ENCODE measurements around the gene FGF18. TPM values are rescaled to one million over a fixed set of nuclear protein-coding genes. Genes with fewer than 3 reads are reported as not detected.
A peak's percentile ranks its signal among the peaks of the same experiment; 100 is the strongest.

FGF18 gene
- total and polyA plus RNA-seq, 2 experiments from 2014 or later, result 0.56 to 0.86 TPM

DNA sequence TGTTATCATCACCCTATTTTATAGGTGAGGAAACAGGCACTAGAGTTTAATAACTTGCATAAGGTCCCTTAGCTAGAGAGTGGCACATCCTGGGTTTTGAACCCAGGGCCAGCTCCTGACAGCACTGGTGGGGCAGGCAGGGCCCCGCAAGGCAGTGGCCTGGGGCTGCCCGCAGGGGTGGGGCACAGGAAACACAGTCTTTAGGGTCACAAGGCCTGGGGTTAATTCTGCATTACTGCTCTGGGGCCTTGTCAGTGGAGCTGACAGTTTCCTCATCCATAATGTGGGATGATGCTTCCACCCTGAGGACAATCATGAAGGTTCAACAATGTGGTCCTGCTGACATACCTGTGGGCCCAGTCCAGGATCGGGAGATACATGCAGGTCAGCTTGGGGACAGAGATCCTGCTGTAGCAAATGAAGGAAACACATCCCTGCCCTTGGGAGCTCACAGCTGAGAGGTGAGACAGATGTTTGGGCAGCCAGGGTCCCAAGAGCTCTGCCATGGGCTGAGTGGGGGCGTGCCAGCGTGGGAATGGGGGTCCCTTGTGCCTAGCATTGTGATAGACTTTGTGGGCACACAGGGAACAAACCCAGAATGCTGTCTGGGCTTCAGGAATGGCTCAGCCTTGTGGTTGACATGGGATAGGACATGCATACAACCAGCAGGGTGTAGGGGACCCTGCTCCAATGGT, 14.7 kb downstream of the FGF18 start:
- Mint-ChIP-seq H3K4me1 (peaks cover 32% of the 10 kb centered on the region), H3K27me3 (ENCODE audit: insufficient read depth, low read depth, poor library complexity) (peaks cover 11% of the 10 kb centered on the region), H3K9me3 (no peaks in the 10 kb centered on the region), H3K4me3 (no peak overlapping the region), H3K36me3 (ENCODE audit: low read depth) (no peaks in the 10 kb centered on the region; the same call in 2 of the 3 replicates), H3K27ac (no peak overlapping the region)
- no peak overlapping the region for H3K27ac ChIP-seq (ENCODE audit: low read depth)
- no peaks in the 10 kb centered on the region for H3K9me2 ChIP-seq (ENCODE audit: insufficient read depth)
- no peak overlapping the region for H3K4me3 ChIP-seq
- H4K20me1 ChIP-seq (replicated peaks; ENCODE audit: insufficient read depth), result no peaks in the 10 kb centered on the region
- H3K36me3 ChIP-seq (ENCODE audit: insufficient read depth), result no peaks in the 10 kb centered on the region
- DNase-seq (ENCODE audit: low spot score) (no peak), ATAC-seq (peak; percentile 12; the same call in 2 of the 3 replicates)
- H3K4me1 ChIP-seq (ENCODE audit: insufficient read depth), result peaks cover 10% of the 10 kb centered on the region
- H3K27me3 ChIP-seq (ENCODE audit: insufficient read depth), result no peaks in the 10 kb centered on the region
- no peaks in the 10 kb centered on the region for H3K79me2 ChIP-seq (replicated peaks; ENCODE audit: insufficient read depth)
- H2AFZ ChIP-seq, result no peak overlapping the region
- TF ChIP-seq, protein P1, sequence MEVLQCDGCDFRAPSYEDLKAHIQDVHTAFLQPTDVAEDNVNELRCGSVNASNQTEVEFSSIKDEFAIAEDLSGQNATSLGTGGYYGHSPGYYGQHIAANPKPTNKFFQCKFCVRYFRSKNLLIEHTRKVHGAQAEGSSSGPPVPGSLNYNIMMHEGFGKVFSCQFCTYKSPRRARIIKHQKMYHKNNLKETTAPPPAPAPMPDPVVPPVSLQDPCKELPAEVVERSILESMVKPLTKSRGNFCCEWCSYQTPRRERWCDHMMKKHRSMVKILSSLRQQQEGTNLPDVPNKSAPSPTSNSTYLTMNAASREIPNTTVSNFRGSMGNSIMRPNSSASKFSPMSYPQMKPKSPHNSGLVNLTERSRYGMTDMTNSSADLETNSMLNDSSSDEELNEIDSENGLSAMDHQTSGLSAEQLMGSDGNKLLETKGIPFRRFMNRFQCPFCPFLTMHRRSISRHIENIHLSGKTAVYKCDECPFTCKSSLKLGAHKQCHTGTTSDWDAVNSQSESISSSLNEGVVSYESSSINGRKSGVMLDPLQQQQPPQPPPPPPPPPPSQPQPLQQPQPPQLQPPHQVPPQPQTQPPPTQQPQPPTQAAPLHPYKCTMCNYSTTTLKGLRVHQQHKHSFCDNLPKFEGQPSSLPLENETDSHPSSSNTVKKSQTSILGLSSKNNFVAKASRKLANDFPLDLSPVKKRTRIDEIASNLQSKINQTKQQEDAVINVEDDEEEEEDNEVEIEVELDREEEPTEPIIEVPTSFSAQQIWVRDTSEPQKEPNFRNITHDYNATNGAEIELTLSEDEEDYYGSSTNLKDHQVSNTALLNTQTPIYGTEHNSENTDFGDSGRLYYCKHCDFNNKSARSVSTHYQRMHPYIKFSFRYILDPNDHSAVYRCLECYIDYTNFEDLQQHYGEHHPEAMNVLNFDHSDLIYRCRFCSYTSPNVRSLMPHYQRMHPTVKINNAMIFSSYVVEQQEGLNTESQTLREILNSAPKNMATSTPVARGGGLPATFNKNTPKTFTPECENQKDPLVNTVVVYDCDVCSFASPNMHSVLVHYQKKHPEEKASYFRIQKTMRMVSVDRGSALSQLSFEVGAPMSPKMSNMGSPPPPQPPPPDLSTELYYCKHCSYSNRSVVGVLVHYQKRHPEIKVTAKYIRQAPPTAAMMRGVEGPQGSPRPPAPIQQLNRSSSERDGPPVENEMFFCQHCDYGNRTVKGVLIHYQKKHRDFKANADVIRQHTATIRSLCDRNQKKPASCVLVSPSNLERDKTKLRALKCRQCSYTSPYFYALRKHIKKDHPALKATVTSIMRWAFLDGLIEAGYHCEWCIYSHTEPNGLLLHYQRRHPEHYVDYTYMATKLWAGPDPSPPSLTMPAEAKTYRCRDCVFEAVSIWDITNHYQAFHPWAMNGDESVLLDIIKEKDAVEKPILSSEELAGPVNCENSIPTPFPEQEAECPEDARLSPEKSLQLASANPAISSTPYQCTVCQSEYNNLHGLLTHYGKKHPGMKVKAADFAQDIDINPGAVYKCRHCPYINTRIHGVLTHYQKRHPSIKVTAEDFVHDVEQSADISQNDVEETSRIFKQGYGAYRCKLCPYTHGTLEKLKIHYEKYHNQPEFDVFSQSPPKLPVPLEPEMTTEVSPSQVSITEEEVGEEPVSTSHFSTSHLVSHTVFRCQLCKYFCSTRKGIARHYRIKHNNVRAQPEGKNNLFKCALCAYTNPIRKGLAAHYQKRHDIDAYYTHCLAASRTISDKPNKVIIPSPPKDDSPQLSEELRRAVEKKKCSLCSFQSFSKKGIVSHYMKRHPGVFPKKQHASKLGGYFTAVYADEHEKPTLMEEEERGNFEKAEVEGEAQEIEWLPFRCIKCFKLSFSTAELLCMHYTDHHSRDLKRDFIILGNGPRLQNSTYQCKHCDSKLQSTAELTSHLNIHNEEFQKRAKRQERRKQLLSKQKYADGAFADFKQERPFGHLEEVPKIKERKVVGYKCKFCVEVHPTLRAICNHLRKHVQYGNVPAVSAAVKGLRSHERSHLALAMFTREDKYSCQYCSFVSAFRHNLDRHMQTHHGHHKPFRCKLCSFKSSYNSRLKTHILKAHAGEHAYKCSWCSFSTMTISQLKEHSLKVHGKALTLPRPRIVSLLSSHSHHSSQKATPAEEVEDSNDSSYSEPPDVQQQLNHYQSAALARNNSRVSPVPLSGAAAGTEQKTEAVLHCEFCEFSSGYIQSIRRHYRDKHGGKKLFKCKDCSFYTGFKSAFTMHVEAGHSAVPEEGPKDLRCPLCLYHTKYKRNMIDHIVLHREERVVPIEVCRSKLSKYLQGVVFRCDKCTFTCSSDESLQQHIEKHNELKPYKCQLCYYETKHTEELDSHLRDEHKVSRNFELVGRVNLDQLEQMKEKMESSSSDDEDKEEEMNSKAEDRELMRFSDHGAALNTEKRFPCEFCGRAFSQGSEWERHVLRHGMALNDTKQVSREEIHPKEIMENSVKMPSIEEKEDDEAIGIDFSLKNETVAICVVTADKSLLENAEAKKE (CRISPR knock-in tag; IDR thresholded peaks at IDR 0.05), result no peak
- TF ChIP-seq, protein P2, sequence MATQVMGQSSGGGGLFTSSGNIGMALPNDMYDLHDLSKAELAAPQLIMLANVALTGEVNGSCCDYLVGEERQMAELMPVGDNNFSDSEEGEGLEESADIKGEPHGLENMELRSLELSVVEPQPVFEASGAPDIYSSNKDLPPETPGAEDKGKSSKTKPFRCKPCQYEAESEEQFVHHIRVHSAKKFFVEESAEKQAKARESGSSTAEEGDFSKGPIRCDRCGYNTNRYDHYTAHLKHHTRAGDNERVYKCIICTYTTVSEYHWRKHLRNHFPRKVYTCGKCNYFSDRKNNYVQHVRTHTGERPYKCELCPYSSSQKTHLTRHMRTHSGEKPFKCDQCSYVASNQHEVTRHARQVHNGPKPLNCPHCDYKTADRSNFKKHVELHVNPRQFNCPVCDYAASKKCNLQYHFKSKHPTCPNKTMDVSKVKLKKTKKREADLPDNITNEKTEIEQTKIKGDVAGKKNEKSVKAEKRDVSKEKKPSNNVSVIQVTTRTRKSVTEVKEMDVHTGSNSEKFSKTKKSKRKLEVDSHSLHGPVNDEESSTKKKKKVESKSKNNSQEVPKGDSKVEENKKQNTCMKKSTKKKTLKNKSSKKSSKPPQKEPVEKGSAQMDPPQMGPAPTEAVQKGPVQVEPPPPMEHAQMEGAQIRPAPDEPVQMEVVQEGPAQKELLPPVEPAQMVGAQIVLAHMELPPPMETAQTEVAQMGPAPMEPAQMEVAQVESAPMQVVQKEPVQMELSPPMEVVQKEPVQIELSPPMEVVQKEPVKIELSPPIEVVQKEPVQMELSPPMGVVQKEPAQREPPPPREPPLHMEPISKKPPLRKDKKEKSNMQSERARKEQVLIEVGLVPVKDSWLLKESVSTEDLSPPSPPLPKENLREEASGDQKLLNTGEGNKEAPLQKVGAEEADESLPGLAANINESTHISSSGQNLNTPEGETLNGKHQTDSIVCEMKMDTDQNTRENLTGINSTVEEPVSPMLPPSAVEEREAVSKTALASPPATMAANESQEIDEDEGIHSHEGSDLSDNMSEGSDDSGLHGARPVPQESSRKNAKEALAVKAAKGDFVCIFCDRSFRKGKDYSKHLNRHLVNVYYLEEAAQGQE (IDR thresholded peaks at IDR 0.05; ENCODE audit: unreplicated experiment), result no peak
- TF ChIP-seq JUNB (IDR thresholded peaks at IDR 0.05; ENCODE audit: unreplicated experiment) (no peak), CREB1 (CRISPR knock-in tag; IDR thresholded peaks at IDR 0.05; ENCODE audit: low read depth) (no peak), ZNF114 (CRISPR knock-in tag; IDR thresholded peaks at IDR 0.05) (no peak)
- no peak overlapping the region for H3K4me2 ChIP-seq
- no peaks in the 10 kb centered on the region for H3F3A ChIP-seq (replicated peaks; ENCODE audit: low read depth)
